ENCODE data around the gene MAN2B1.
"Not testable (repeated sequence)": the region's sequence is repeated elsewhere in the genome, so short reads cannot be mapped to it uniquely, and the experiment has no call there.

The MAN2B1 gene

GRCh38 chr19:12689012-12689411 is 22.5 kb upstream of the MAN2B1 start:
- DNase-seq (ENCODE audit: low read depth in 2 of 2): no peak

GRCh38 chr19:12687496-12688196 is 21.1 kb upstream of the MAN2B1 start, which contains the start of gene GNG14:
TSS of gene GNG14 (plus strand) at chr19:12687998. CDS start at chr19:12688049, 51 bp downstream.
- no peak for DNase-seq (ENCODE audit: low read depth in 2 of 2)

- no peak for DNase-seq (ENCODE audit: low read depth in 2 of 2)
Measured at GRCh38 chr19:12685831-12686230, 19.3 kb upstream of the MAN2B1 start.

GRCh38 chr19:12681074-12681987 is 14.8 kb upstream of the MAN2B1 start, which contains the start of gene DHPS:
TSS of gene DHPS (minus strand) at chr19:12681880. CDS start at chr19:12681766, 114 bp downstream.
- peak; percentile 77 to 81 for DNase-seq (ENCODE audit: low read depth in 2 of 2)

- no peak for DNase-seq (ENCODE audit: low read depth in 2 of 2)
Measured at GRCh38 chr19:12680034-12680433, 13.5 kb upstream of the MAN2B1 start.

GRCh38 chr19:12678039-12678438 is 11.5 kb upstream of the MAN2B1 start:
- DNase-seq (ENCODE audit: low read depth in 2 of 2): not testable (repeated sequence)

- DNase-seq (ENCODE audit: low read depth in 2 of 2): no peak
Measured at GRCh38 chr19:12676928-12677327, 10.4 kb upstream of the MAN2B1 start.

- DNase-seq (ENCODE audit: low read depth in 2 of 2): peak; percentile 83 to 87
Measured at GRCh38 chr19:12676384-12676792, 9.8 kb upstream of the MAN2B1 start.

GRCh38 chr19:12675940-12676339 is 9.4 kb upstream of the MAN2B1 start:
- no peak for DNase-seq (ENCODE audit: low read depth in 2 of 2)

GRCh38 chr19:12675399-12675798 is 8.9 kb upstream of the MAN2B1 start:
- DNase-seq (ENCODE audit: low read depth in 2 of 2): no peak

- DNase-seq (ENCODE audit: low read depth in 2 of 2): no peak
Measured at GRCh38 chr19:12672744-12673143, 6.2 kb upstream of the MAN2B1 start.

- no peak for DNase-seq (ENCODE audit: low read depth in 2 of 2)
Measured at GRCh38 chr19:12670159-12670928, 3.8 kb upstream of the MAN2B1 start.

- DNase-seq (ENCODE audit: low read depth in 2 of 2): peak; percentile 63 to 64
Measured at GRCh38 chr19:12669270-12670158, 3.0 kb upstream of the MAN2B1 start.

GRCh38 chr19:12668932-12669269 is 2.4 kb upstream of the MAN2B1 start:
- DNase-seq (ENCODE audit: low read depth in 2 of 2): peak; percentile 42 to 48

GRCh38 chr19:12668346-12668745 is 1.8 kb upstream of the MAN2B1 start:
- DNase-seq (ENCODE audit: low read depth in 2 of 2): no peak

- DNase-seq (ENCODE audit: low read depth in 2 of 2): no peak
Measured at GRCh38 chr19:12667731-12668302, 1.3 kb upstream of the MAN2B1 start.

GRCh38 chr19:12665671-12666264 is 774 bp downstream of the MAN2B1 start:
- no peak for DNase-seq (ENCODE audit: low read depth in 2 of 2)

GRCh38 chr19:12665281-12665573 is 1.3 kb downstream of the MAN2B1 start:
- peak in 1 of 2 donors; percentile 35 for DNase-seq (ENCODE audit: low read depth in 2 of 2)

- DNase-seq (ENCODE audit: low read depth in 2 of 2): no peak
Measured at GRCh38 chr19:12664406-12665280, 1.9 kb downstream of the MAN2B1 start.

All from stimulated activated CD8-positive, alpha-beta memory T cell treated with anti-CD3 and anti-CD28 coated beads, Interleukin-2, amount 100 ng/mL, for 48 hours (primary cell).